Sigmoid colon (tissue), 7 donors: ENCODE data around the gene LIMA1. TPM values are rescaled to one million over a fixed set of nuclear protein-coding genes. Genes with fewer than 3 reads are reported as not detected.
A peak's percentile ranks its signal among the peaks of the same experiment; 100 is the strongest.

ENCODE experiments used
- DNase-seq: peaks from one replicate; pipeline ENCODE4 v3.0.0-alpha.2; 2019
- H3K27ac ChIP-seq, 4 donors: fragments of 200-600 bp; sonication (generic); one replicate each; pipeline ENCODE4 v1.5.1; 2016 to 2019; ENCODE audit warnings: mild to moderate bottlenecking in 1 of 4
- H3K27me3 ChIP-seq, 3 donors: fragments of 200-600 bp; sonication (generic); one replicate each; pipeline ENCODE4 v1.5.1; 2019; ENCODE audit warnings: mild to moderate bottlenecking in 1 of 3
- H3K36me3 ChIP-seq, 4 donors: fragments of 200-600 bp; sonication (generic); one replicate each; pipeline ENCODE4 v1.5.1; 2016 to 2019
- H3K4me1 ChIP-seq, 4 donors: fragments of 200-600 bp; sonication (generic); one replicate each; pipeline ENCODE4 v1.5.1; 2017 to 2019
- H3K4me3 ChIP-seq, 4 donors: fragments of 200-600 bp; sonication (generic); one replicate each; pipeline ENCODE4 v1.5.1; 2017 to 2019; ENCODE audit warnings: mild to moderate bottlenecking in 2 of 4, moderate library complexity in 1 of 4
- H3K9me3 ChIP-seq, 4 donors: fragments of 200-600 bp in 3 of 4; sonication (generic) in 3 of 4; one replicate each; pipeline versions ENCODE4 v1.5.1 to v1.6.1; 2013 to 2019
- EP300 ChIP-seq, 4 donors: sonication (generic); formaldehyde crosslinking; IDR thresholded peaks; one replicate each; pipeline ENCODE4 v1.6.1; 2017; ENCODE audit warnings: antibody characterized with exemption in 4 of 4
- POLR2A ChIP-seq, 2 donors: fragments of 450-650 bp; IDR thresholded peaks; one replicate each; pipeline ENCODE4 v1.6.1; 2016; ENCODE audit warnings: antibody characterized with exemption in 2 of 2, mild to moderate bottlenecking in 2 of 2, moderate library complexity in 2 of 2
- POLR2AphosphoS5 ChIP-seq, 4 donors: sonication (generic); formaldehyde crosslinking; IDR thresholded peaks; one replicate each; pipeline ENCODE4 v1.6.1; 2017; ENCODE audit warnings: antibody characterized with exemption in 4 of 4
- WGBS, 2 donors: extraction: QIAGEN DNeasy Blood & Tissue Kit; methylation state at CpG; one replicate each; pipeline ENCODE4 v1.1.7; 2013; 5-methylcytosine and 5-hydroxymethylcytosine counted together
- intact Hi-C: fragments of 100-400 bp; cut with DNase I; formaldehyde crosslinking; loops from one replicate; pipeline ENCODE4 v1.15.1; 2023
- polyA plus RNA-seq, 3 donors: library from polyadenylated mRNA; stranded (reverse); fragments of 200-250 nt; gene quantifications; one replicate each; pipeline ENCODE4 v1.2.3, GENCODE V29; 2013
- total RNA-seq, 4 donors: library from RNA; depleted of rRNA; stranded (reverse); fragments of >200 nt; gene quantifications; one replicate each; pipeline ENCODE4 v1.1.0, GENCODE V29; 2016
- TF ChIP-seq, protein P1 (sequence below), 4 experiments: fragments of 450-650 bp in 3 of 4; fragments of 200-600 bp in 1 of 4; IDR thresholded peaks; one replicate each; pipeline ENCODE4 v1.5.1; 2016 to 2019; ENCODE audit warnings: antibody characterized with exemption in 4 of 4, mild to moderate bottlenecking in 3 of 4, moderate library complexity in 2 of 4
- donor health status: healthy with polysubstance abuse.
- donor health status: Bipolar disorder and iron deficiency.
- donor health status: healthy.

LIMA1 gene
- total and polyA plus RNA-seq, 7 donors: 39.7 to 181 (median 108) TPM

GRCh38 chr12:50174971-50175715 is 108.2 kb downstream of the LIMA1 start:
- Histone ChIP-seq H3K27ac (peak overlapping the region in 2 of 4 donors; percentile 1 to 32), H3K4me1 (no peaks in the 10 kb centered on the region), H3K27me3 (no peaks in the 10 kb centered on the region), H3K4me3 (no peak overlapping the region), H3K9me3 (no peaks in the 10 kb centered on the region), H3K36me3 (peaks cover 12 to 44% (median 15%) of the 10 kb centered on the region in 4 donors)
- no peak for DNase-seq
- intact Hi-C loops: loop anchor here (1.0 to 5.0 kb wide), 3 partner anchors 64 to 208 kb away; no protein-coding TSS in a partner anchor
- no peak for TF ChIP-seq POLR2A (IDR thresholded peaks at IDR 0.05)
- TF ChIP-seq, protein P1, sequence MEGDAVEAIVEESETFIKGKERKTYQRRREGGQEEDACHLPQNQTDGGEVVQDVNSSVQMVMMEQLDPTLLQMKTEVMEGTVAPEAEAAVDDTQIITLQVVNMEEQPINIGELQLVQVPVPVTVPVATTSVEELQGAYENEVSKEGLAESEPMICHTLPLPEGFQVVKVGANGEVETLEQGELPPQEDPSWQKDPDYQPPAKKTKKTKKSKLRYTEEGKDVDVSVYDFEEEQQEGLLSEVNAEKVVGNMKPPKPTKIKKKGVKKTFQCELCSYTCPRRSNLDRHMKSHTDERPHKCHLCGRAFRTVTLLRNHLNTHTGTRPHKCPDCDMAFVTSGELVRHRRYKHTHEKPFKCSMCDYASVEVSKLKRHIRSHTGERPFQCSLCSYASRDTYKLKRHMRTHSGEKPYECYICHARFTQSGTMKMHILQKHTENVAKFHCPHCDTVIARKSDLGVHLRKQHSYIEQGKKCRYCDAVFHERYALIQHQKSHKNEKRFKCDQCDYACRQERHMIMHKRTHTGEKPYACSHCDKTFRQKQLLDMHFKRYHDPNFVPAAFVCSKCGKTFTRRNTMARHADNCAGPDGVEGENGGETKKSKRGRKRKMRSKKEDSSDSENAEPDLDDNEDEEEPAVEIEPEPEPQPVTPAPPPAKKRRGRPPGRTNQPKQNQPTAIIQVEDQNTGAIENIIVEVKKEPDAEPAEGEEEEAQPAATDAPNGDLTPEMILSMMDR (IDR thresholded peaks at IDR 0.05): peak; percentile 45 to 70 (median 62)
- WGBS, 2 donors: 78 to 82% methylated on average over 16 of the region's 16 CpGs

- intact Hi-C loops: loop anchor here (1.0 to 2.0 kb wide), 2 partner anchors 56 to 82 kb away; partner anchors contain the start of gene SMARCD1
- no peak for TF ChIP-seq EP300 (IDR thresholded peaks at IDR 0.05)
- TF ChIP-seq POLR2A (IDR thresholded peaks at IDR 0.05): peak; percentile 35 to 62
- TF ChIP-seq POLR2AphosphoS5 (IDR thresholded peaks at IDR 0.05): peak; percentile 55 to 88 (median 69)
- TF ChIP-seq, protein P1 (IDR thresholded peaks at IDR 0.05): peak in 2 of 4 experiments; percentile 9 to 21
- H3K4me3 ChIP-seq: peak within 1 kb of the TSS; percentile 93 to 99 (median 96)
- H3K4me1 ChIP-seq: peaks cover 0 to 19% (median 17%) of the 10 kb centered on the region in 4 donors
- H3K9me3 ChIP-seq: no peaks in the 10 kb centered on the region
- 1% methylated on average over 70 of the region's 70 CpGs for WGBS, 2 donors
- peak; percentile 99 for DNase-seq
- no peaks in the 10 kb centered on the region for H3K36me3 ChIP-seq
- H3K27me3 ChIP-seq: no peaks in the 10 kb centered on the region
- peak within 1 kb of the TSS; percentile 95 to 99 (median 97) for H3K27ac ChIP-seq
Observed at GRCh38 chr12:50167049-50167828, 116.1 kb downstream of the LIMA1 start, which contains the start of gene CERS5. Gene CERS5 (minus strand): TSS chr12:50167369. CDS start chr12:50167297, 72 bp downstream.

DNA sequence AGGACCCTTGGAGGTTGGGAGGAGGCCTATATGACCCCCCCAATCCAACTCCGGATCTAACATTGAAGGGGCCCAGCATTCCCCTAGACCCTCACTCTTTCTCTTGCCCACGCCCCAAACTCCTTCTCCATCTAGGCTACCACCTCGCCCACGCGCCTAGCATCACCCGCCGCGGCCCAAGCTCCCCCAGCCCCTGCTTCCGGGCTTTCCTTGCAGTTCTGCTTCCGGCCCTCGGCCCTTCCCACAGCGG is 116.6 kb downstream of the LIMA1 start:
- H3K4me1 ChIP-seq: peaks cover 0 to 19% (median 17%) of the 10 kb centered on the region in 4 donors
- peak overlapping the region; percentile 95 to 99 (median 97) for H3K27ac ChIP-seq
- H3K4me3 ChIP-seq: peak overlapping the region; percentile 93 to 99 (median 96)
- no peak for TF ChIP-seq POLR2A (IDR thresholded peaks at IDR 0.05)
- no peak for TF ChIP-seq EP300 (IDR thresholded peaks at IDR 0.05)
- no peak for TF ChIP-seq POLR2AphosphoS5 (IDR thresholded peaks at IDR 0.05)
- TF ChIP-seq, protein P1 (IDR thresholded peaks at IDR 0.05): no peak
- H3K36me3 ChIP-seq: no peaks in the 10 kb centered on the region
- intact Hi-C loops: loop anchor here (1.0 to 2.0 kb wide), 2 partner anchors 55 to 82 kb away; partner anchors contain the start of gene SMARCD1
- 0% methylated on average over 12 of the region's 12 CpGs for WGBS, 2 donors
- no peaks in the 10 kb centered on the region for H3K27me3 ChIP-seq
- H3K9me3 ChIP-seq: no peaks in the 10 kb centered on the region
- DNase-seq: peak; percentile 72

DNA sequence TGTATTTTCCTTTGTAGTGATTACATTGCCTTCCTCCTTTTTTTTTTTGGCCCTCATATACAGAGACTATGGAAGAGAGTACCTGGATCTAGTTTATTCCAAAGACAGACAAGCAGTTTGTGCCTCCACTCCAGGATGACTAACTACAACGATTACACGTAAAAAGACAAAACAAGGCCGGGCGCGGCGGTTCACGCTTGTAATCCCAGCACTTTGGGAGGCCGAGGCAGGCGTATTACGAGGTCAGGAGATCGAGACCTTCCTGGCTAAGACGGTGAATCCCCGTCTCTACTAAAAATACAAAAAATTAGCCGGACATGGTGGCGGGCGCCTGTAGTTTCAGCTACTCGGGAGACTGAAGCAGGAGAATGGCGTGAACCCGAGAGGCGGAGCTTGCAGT is 118.4 kb downstream of the LIMA1 start:
- H3K9me3 ChIP-seq: no peaks in the 10 kb centered on the region
- intact Hi-C loops: no loop called here
- no peak overlapping the region for H3K27ac ChIP-seq
- H3K4me3 ChIP-seq: no peak overlapping the region
- DNase-seq: no peak
- peaks cover 0 to 19% (median 17%) of the 10 kb centered on the region in 4 donors for H3K4me1 ChIP-seq
- H3K36me3 ChIP-seq: no peaks in the 10 kb centered on the region
- H3K27me3 ChIP-seq: no peaks in the 10 kb centered on the region
- WGBS, 2 donors: 95 to 96% methylated on average over 20 of the region's 20 CpGs
- TF ChIP-seq EP300 (IDR thresholded peaks at IDR 0.05): no peak
- no peak for TF ChIP-seq POLR2AphosphoS5 (IDR thresholded peaks at IDR 0.05)
- TF ChIP-seq POLR2A (IDR thresholded peaks at IDR 0.05): no peak
- TF ChIP-seq, protein P1 (IDR thresholded peaks at IDR 0.05): no peak
